ENCODE results near the gene QRICH1. TPM values are rescaled to one million over a fixed set of nuclear protein-coding genes. Genes with fewer than 3 reads are reported as not detected.

The QRICH1 gene
- polyA plus RNA-seq, 1 of the 3 experiments (the other 2 are of a cell fraction), result 58.5 TPM

DNA sequence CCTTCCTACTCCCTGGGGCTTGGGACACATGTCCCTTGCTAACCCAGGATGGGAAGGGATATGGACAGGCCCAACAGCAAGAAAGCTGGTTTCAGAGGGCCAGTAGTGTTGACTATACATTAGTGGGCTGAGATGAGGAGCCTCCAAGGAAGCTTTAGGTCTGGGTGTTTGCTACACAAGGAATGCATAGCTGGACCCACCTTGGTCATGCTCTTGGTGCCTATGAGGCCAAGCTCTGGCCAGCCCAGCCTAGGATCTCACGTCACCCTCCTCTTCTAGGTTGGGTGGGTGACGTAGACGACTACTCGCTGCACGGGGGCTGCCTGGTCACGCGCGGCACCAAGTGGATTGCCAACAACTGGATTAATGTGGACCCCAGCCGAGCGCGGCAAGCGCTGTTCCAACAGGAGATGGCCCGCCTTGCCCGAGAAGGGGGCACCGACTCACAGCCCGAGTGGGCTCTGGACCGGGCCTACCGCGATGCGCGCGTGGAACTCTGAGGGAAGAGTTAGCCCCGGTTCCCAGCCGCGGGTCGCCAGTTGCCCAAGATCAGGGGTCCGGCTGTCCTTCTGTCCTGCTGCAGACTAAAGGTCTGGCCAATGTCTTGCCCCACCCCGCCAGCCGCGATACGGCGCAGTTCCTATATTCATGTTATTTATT lies 87.3 kb downstream of the QRICH1 start:
- Histone ChIP-seq H3K27ac (ENCODE audit: low read depth in 2 of 2, low read length in 1 of 2) (peak overlapping the region; percentile 92 to 96), H4K20me1 (ENCODE audit: insufficient read depth) (peaks cover 34% of the 10 kb centered on the region), H3K36me3 (replicated peaks in 1 of 2; ENCODE audit: control insufficient read depth in 1 of 2, insufficient read depth in 2 of 2, low read length in 1 of 2) (peaks cover 3 to 4% of the 10 kb centered on the region in 2 experiments), H3K9me3 (no peaks in the 10 kb centered on the region), H3K4me2 (peak overlapping the region; percentile 100), H3K4me3 (ENCODE audit: low read depth in 2 of 2, low read length in 1 of 2) (peak overlapping the region; percentile 78 to 97), H3K9me2 (no peaks in the 10 kb centered on the region), H3F3A (replicated peaks; ENCODE audit: insufficient read depth) (peaks cover 3% of the 10 kb centered on the region), H2AFZ (ENCODE audit: low read depth) (peak overlapping the region; percentile 77), H3K4me1 (ENCODE audit: control insufficient read depth in 1 of 2, insufficient read depth in 2 of 2, low read depth in 1 of 2, low read length in 1 of 2) (peaks cover 0 to 21% of the 10 kb centered on the region in 2 experiments; a peak in 2 of 4 replicates), H3K27me3 (ENCODE audit: insufficient read depth) (no peaks in the 10 kb centered on the region), H3K79me2 (ENCODE audit: insufficient read depth) (peaks cover 52% of the 10 kb centered on the region), H3K9ac (peak overlapping the region; percentile 100)
- TF ChIP-seq NRF1 (IDR thresholded peaks at IDR 0.05; ENCODE audit: low read depth, low read length) (no peak), RAD21 (IDR thresholded peaks at IDR 0.05; ENCODE audit: low read length) (no peak), FOSL2 (IDR thresholded peaks at IDR 0.05; ENCODE audit: borderline replicate concordance, low read depth) (no peak), NFIC (IDR thresholded peaks at IDR 0.05; ENCODE audit: borderline replicate concordance) (no peak), GABPA (IDR thresholded peaks at IDR 0.05; ENCODE audit: low read depth) (no peak), FOXJ3 (CRISPR knock-in tag; IDR thresholded peaks at IDR 0.05) (no peak), ELF1 (IDR thresholded peaks at IDR 0.05) (no peak), RCOR1 (IDR thresholded peaks at IDR 0.05; ENCODE audit: low read length) (no peak)
- TF ChIP-seq, protein P1, sequence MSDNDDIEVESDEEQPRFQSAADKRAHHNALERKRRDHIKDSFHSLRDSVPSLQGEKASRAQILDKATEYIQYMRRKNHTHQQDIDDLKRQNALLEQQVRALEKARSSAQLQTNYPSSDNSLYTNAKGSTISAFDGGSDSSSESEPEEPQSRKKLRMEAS (IDR thresholded peaks at IDR 0.05; ENCODE audit: low read depth), result no peak
- TF ChIP-seq, protein P2, sequence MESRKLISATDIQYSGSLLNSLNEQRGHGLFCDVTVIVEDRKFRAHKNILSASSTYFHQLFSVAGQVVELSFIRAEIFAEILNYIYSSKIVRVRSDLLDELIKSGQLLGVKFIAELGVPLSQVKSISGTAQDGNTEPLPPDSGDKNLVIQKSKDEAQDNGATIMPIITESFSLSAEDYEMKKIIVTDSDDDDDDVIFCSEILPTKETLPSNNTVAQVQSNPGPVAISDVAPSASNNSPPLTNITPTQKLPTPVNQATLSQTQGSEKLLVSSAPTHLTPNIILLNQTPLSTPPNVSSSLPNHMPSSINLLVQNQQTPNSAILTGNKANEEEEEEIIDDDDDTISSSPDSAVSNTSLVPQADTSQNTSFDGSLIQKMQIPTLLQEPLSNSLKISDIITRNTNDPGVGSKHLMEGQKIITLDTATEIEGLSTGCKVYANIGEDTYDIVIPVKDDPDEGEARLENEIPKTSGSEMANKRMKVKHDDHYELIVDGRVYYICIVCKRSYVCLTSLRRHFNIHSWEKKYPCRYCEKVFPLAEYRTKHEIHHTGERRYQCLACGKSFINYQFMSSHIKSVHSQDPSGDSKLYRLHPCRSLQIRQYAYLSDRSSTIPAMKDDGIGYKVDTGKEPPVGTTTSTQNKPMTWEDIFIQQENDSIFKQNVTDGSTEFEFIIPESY (IDR thresholded peaks at IDR 0.05; ENCODE audit: borderline replicate concordance, low read depth), result no peak
- TF ChIP-seq, protein P3, sequence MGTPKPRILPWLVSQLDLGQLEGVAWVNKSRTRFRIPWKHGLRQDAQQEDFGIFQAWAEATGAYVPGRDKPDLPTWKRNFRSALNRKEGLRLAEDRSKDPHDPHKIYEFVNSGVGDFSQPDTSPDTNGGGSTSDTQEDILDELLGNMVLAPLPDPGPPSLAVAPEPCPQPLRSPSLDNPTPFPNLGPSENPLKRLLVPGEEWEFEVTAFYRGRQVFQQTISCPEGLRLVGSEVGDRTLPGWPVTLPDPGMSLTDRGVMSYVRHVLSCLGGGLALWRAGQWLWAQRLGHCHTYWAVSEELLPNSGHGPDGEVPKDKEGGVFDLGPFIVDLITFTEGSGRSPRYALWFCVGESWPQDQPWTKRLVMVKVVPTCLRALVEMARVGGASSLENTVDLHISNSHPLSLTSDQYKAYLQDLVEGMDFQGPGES (IDR thresholded peaks at IDR 0.05; ENCODE audit: low read depth, low read length), result no peak
- TF ChIP-seq, protein P4, sequence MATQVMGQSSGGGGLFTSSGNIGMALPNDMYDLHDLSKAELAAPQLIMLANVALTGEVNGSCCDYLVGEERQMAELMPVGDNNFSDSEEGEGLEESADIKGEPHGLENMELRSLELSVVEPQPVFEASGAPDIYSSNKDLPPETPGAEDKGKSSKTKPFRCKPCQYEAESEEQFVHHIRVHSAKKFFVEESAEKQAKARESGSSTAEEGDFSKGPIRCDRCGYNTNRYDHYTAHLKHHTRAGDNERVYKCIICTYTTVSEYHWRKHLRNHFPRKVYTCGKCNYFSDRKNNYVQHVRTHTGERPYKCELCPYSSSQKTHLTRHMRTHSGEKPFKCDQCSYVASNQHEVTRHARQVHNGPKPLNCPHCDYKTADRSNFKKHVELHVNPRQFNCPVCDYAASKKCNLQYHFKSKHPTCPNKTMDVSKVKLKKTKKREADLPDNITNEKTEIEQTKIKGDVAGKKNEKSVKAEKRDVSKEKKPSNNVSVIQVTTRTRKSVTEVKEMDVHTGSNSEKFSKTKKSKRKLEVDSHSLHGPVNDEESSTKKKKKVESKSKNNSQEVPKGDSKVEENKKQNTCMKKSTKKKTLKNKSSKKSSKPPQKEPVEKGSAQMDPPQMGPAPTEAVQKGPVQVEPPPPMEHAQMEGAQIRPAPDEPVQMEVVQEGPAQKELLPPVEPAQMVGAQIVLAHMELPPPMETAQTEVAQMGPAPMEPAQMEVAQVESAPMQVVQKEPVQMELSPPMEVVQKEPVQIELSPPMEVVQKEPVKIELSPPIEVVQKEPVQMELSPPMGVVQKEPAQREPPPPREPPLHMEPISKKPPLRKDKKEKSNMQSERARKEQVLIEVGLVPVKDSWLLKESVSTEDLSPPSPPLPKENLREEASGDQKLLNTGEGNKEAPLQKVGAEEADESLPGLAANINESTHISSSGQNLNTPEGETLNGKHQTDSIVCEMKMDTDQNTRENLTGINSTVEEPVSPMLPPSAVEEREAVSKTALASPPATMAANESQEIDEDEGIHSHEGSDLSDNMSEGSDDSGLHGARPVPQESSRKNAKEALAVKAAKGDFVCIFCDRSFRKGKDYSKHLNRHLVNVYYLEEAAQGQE (IDR thresholded peaks at IDR 0.05; ENCODE audit: low read depth, low read length), result no peak
- peak; percentile 49 for DNase-seq
- POLR2A ChIA-PET, result interaction anchor here (0.5 to 4.4 kb wide), 14 partner anchors 9 to 343 kb away, joined by 3 to 80 read pairs (median 7); partner anchors contain the start of genes DALRD3, IMPDH2, NDUFAF3 and QRICH1
- 7% methylated on average over 7 of the region's 32 CpGs for WGBS (ENCODE audit: low lambda C conversion rate)
- CTCF ChIA-PET, result interaction anchor here (0.8 to 4.4 kb wide), 11 partner anchors 8 to 323 kb away, joined by 3 to 39 read pairs (median 9); partner anchors contain the start of genes DALRD3, IMPDH2, NDUFAF3 and P4HTM

Data from SK-N-SH (cell line).